ENCODE data around the gene C6orf62. TPM values are rescaled to one million over a fixed set of nuclear protein-coding genes. Genes with fewer than 3 reads are reported as not detected.

C6orf62 gene
- total RNA-seq (2021) (107 and 128 TPM in 2 replicates), Bru-seq, nascent RNA (percentile 99 among the genes with signal in this experiment), BruChase-seq, experiment 1, labeled RNA remaining after a 2-hour chase (percentile 99 among the genes with signal in this experiment), BruChase-seq, experiment 2, labeled RNA remaining after a 6-hour chase (percentile 99 among the genes with signal in this experiment)
- long read RNA-seq, full-length matches to known transcripts, result 7 of 14 reads
- long read RNA-seq, partial matches to known transcripts, result 0 of 14 reads
- long read RNA-seq, other reads (novel, unspliced or antisense), result 7 of 14 reads

GRCh38 chr6:24719125-24719971, at the start of gene C6orf62:
C6orf62 (minus strand) TSS chr6:24719154; CDS start chr6:24718668, 486 bp downstream.
- ChIA-PET POLR2A (ENCODE audit: unreplicated experiment) (interaction anchor here (0.6 to 0.7 kb wide), 3 partner anchors 72 to 1273 kb away, joined by 5 to 19 read pairs (median 10); no protein-coding TSS in a partner anchor), CTCF (interaction anchor here (0.7 kb wide), 1 partner anchor 176 kb away, joined by 13 read pairs; no protein-coding TSS in a partner anchor)
- no peaks in the 10 kb centered on the region for H3K9me2 ChIP-seq (ENCODE audit: insufficient read depth)
- no TSS peak for BruUV-seq (replicated peaks)
- peak; percentile 38 to 45 for DNase-seq
- peak within 1 kb of the TSS; percentile 93 for H3K27ac ChIP-seq
- intact Hi-C loops (cut with micrococcal nuclease; ENCODE audit: unreplicated experiment), result loop anchor here (5.0 kb wide), 1 partner anchor 298 kb away; no protein-coding TSS in a partner anchor
- H3K4me3 ChIP-seq, result peak within 1 kb of the TSS; percentile 95
- peaks cover 63% of the 10 kb centered on the region for H3K79me2 ChIP-seq (ENCODE audit: low read depth)
- peaks cover 41% of the 10 kb centered on the region for H3K36me3 ChIP-seq (ENCODE audit: low read depth)
- H3K4me1 ChIP-seq (replicated peaks; ENCODE audit: insufficient read depth), result peaks cover 45% of the 10 kb centered on the region
- TF ChIP-seq EZH2 (IDR thresholded peaks at IDR 0.05; ENCODE audit: low read depth) (no peak), CTCF (conservative IDR thresholded peaks at IDR 0.05) (no peak)
- H3K27me3 ChIP-seq (ENCODE audit: insufficient read depth, low read depth), result no peaks in the 10 kb centered on the region
- H4K20me1 ChIP-seq (ENCODE audit: insufficient read depth), result peaks cover 39% of the 10 kb centered on the region
- H2AFZ ChIP-seq, result no peak within 1 kb of the TSS
- peak within 1 kb of the TSS; percentile 99 for H3K4me2 ChIP-seq
- no peaks in the 10 kb centered on the region; the same call in 1 of the 2 replicates for H3K9me3 ChIP-seq (ENCODE audit: insufficient read depth, low read depth)
- H3F3A ChIP-seq (ENCODE audit: insufficient read depth, low read depth), result peaks cover 35% of the 10 kb centered on the region

GRCh38 chr6:24768361-24768760, 49.4 kb upstream of the C6orf62 start:
- Histone ChIP-seq H3K27ac (no peak overlapping the region), H3K9me3 (ENCODE audit: insufficient read depth, low read depth) (no peaks in the 10 kb centered on the region), H3K9me2 (ENCODE audit: insufficient read depth) (no peaks in the 10 kb centered on the region), H3F3A (ENCODE audit: insufficient read depth, low read depth) (peaks cover under 1% of the 10 kb centered on the region; the same call in 1 of the 2 replicates), H4K20me1 (ENCODE audit: insufficient read depth) (no peaks in the 10 kb centered on the region), H3K79me2 (ENCODE audit: low read depth) (no peaks in the 10 kb centered on the region), H3K27me3 (ENCODE audit: insufficient read depth, low read depth) (no peaks in the 10 kb centered on the region), H3K4me1 (replicated peaks; ENCODE audit: insufficient read depth) (0 out of 2 replicates have a peak, but pooled peaks cover 1% of the 10 kb centered on the region), H3K4me2 (no peak overlapping the region), H2AFZ (no peak overlapping the region), H3K4me3 (no peak overlapping the region), H3K36me3 (ENCODE audit: low read depth) (no peaks in the 10 kb centered on the region)
- TF ChIP-seq EZH2 (IDR thresholded peaks at IDR 0.05; ENCODE audit: low read depth), result no peak
- no peak for TF ChIP-seq CTCF (conservative IDR thresholded peaks at IDR 0.05)
- no peak for DNase-seq
- BruUV-seq (replicated peaks), result no TSS peak
- intact Hi-C loops (cut with micrococcal nuclease; ENCODE audit: unreplicated experiment), result no loop called here
- CTCF ChIA-PET, result no interaction called here
- POLR2A ChIA-PET (ENCODE audit: unreplicated experiment), result no interaction called here

Measured in PC-9 (cell line).